Epithelial cell of esophagus (primary cell): ENCODE measurements around the gene LMTK2.

Experiments
- DNase-seq: peaks from one replicate; pipeline ENCODE4 v3.0.0; 2010; ENCODE audit warnings: low read depth
- H3K4me3 ChIP-seq: 2 replicates; pipeline ENCODE4 v1.5.1; 2011; ENCODE audit warnings: mild to moderate bottlenecking, low read length, control low read depth
- TF ChIP-seq, protein P1 (sequence below): IDR thresholded peaks from 2 replicates; pipeline ENCODE4 v1.5.1; 2011; ENCODE audit warnings: low read depth, mild to moderate bottlenecking, low read length, control low read depth, inconsistent platforms; ENCODE audit not compliant: insufficient read depth; ENCODE audit errors: missing control alignments

LMTK2 gene

DNA sequence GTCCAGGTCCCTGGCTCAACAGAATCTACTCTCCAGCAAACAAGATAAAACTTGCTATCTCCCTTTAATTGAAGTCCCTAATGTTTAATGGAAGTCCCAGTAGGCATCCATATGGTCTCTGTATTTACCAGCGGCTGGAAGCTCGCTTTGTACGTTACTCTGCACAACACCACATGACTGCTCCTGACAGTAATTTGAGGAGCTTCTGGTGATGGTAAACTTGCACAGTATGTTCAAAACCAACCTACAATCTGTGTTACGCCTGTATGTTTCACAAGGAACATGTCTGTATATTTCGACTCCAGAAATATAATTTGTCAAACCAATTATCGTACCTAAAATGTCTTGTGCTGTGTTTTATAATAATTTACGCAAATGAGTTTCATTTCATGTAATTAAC, 149.8 kb downstream of the LMTK2 start:
- no peak for DNase-seq
- TF ChIP-seq, protein P1, sequence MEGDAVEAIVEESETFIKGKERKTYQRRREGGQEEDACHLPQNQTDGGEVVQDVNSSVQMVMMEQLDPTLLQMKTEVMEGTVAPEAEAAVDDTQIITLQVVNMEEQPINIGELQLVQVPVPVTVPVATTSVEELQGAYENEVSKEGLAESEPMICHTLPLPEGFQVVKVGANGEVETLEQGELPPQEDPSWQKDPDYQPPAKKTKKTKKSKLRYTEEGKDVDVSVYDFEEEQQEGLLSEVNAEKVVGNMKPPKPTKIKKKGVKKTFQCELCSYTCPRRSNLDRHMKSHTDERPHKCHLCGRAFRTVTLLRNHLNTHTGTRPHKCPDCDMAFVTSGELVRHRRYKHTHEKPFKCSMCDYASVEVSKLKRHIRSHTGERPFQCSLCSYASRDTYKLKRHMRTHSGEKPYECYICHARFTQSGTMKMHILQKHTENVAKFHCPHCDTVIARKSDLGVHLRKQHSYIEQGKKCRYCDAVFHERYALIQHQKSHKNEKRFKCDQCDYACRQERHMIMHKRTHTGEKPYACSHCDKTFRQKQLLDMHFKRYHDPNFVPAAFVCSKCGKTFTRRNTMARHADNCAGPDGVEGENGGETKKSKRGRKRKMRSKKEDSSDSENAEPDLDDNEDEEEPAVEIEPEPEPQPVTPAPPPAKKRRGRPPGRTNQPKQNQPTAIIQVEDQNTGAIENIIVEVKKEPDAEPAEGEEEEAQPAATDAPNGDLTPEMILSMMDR: no peak
- H3K4me3 ChIP-seq: no peak overlapping the region

DNA sequence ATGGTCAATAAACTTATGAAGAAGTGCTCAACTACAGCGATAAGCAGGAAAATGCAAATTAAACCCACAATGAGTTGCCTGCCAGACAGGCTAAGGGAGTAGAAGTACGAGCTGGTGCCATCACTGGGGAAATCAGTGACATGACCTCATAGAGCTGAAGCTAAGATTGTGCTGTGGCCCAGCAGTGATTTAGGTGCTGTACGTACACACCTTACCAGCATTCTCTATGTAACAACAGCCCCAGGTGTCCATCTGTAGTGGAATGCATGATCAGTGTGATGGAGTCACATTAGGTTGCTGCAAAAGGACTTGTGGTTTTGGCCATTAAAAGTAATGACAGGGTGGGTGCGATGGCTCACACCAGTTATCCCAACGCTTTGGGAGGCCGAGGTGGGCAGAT, 151.0 kb downstream of the LMTK2 start:
- H3K4me3 ChIP-seq: no peak overlapping the region
- DNase-seq: no peak
- TF ChIP-seq, protein P1: no peak
